Smooth muscle cell of the brain vasculature (primary cell): ENCODE data around the gene ADGRG6.
"Not testable (repeated sequence)": the region's sequence is repeated elsewhere in the genome, so short reads cannot be mapped to it uniquely, and the experiment has no call there.

ENCODE experiments used
- DNase-seq: peaks from one replicate; pipeline ENCODE4 v3.0.0-alpha.2; 2012; ENCODE audit warnings: low read depth, low spot score

Gene ADGRG6

GRCh38 chr6:142301651-142302391, at the start of gene ADGRG6:
TSS of gene ADGRG6 (plus strand) at chr6:142302007. CDS start at chr6:142302330, 323 bp downstream.
- no peak for DNase-seq

GRCh38 chr6:142254513-142254912, 47.3 kb upstream of the ADGRG6 start:
- DNase-seq = no peak

DNA sequence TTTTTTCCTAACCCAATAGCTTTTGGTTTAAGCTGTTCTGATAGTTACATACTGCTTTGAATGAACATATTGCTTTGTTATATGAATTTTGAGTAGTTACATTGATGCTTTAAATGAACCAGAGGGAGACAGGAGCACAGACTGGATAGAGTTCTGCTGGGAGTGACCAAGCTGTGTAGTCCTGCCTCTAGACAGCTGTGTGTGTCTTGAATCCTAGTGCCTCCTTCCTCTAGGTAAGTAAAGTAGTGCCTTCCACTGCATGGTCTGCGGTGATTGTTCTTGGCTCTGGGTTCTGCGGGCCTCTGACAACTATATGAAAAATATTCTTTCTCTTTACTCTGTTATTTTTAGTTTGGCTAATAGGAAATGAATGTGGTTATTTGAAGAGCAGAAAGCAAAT, 46.0 kb upstream of the ADGRG6 start:
- DNase-seq = no peak

GRCh38 chr6:142258305-142258704, 43.5 kb upstream of the ADGRG6 start:
- DNase-seq = no peak

DNA sequence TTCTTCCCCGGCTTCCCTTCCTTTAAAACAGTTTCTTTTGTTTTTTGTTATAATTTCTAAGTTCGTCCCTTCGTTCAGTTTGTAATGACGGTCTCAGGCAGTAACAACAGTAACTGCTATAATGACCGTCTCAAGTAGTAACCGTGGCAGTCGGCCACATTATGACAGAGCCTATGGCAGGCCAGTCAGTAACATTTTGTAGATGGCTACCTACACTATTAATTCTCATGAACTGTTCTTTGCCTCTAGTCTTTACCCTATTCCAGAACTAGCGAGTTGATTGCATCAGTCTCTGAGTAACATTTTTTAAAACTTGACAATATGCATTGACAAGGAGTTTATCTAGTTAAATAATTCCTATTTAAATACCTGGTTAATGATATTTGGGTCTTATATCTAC, 43.0 kb upstream of the ADGRG6 start:
- DNase-seq = no peak

GRCh38 chr6:142260748-142261147, 41.1 kb upstream of the ADGRG6 start:
- DNase-seq = no peak

- no peak for DNase-seq
Measured at GRCh38 chr6:142262231-142262630, 39.6 kb upstream of the ADGRG6 start.

- DNase-seq = no peak
Measured at GRCh38 chr6:142265476-142265875, 36.3 kb upstream of the ADGRG6 start.

- no peak for DNase-seq
Measured at GRCh38 chr6:142266060-142266459, 35.7 kb upstream of the ADGRG6 start.

DNA sequence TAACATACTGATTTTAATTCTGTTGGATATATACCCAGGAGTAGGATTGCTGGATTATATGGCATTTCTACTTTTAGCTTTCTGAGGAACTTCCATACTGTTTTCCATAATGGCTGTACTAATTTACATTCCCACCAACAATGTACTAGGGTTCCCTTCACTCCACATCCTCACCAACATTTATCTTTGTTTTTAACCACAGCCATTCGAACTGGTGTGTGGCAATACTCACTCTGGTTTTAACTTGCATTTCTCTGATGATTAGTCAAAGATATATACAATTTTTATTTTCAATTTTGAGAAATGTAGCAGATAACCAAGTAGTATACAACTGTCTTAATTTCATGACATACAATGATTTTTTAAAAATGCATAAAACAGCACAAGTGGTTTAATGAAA, 30.3 kb upstream of the ADGRG6 start:
- no peak for DNase-seq

GRCh38 chr6:142274656-142275055, 27.2 kb upstream of the ADGRG6 start:
- no peak for DNase-seq

DNA sequence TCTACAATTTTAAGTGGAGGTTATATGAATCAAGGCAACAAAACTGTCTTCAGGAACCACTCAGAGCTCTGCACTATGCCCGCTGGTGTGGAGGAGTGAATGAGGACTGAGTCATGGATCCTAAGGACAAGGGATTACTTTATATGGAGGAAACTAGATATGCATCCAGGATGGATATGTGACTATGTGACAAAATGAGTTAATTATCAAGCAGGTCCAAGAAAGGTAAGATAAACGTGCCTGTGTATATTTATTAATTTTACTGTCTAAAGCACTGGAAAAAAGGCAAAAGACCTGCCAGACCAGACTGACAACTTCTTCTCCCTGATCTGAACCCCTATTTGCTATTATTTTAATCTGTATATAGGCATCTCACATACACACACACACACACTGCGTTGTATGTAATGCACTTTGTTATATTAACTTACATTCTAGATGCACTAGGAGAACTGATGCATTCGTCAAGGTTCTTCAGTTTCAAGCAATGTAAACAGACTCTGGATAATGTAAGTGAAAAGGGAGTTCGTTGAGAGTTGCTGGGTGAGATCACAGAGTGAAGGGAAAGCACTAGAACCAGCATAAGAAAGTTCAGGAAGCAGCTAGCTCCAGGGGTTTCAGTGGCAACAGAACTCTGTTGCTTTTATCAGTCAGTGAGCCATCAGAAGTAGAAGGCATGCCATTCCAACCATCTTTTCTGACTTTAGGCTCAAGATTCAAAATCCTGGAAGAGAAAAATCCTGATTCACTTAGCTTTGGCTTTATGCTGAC, 26.4 kb upstream of the ADGRG6 start:
- no peak for DNase-seq

- DNase-seq = no peak
Measured at GRCh38 chr6:142276256-142276655, 25.6 kb upstream of the ADGRG6 start.

- DNase-seq = no peak
Measured at GRCh38 chr6:142279350-142280180, 22.2 kb upstream of the ADGRG6 start.

DNA sequence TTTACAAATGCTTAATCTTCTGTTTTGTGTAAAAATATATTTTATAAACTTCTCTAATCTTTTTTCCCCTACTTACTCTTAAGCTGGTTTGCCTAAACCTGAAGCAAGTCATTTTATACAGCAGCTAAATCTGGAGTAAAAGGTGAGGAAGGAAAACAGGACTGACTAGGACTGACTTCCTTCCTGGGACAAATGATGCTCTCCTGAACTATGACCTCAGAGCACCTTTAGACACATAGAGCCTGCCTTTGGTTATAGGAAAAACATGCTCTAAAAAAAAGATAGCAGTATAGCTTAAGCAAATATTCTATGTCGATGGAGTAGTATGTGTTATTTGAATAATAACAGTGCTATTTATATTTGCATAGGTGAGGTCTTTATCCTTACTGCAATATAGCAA, 21.5 kb upstream of the ADGRG6 start:
- no peak for DNase-seq

- no peak for DNase-seq
Measured at GRCh38 chr6:142280927-142281326, 20.9 kb upstream of the ADGRG6 start.

GRCh38 chr6:142283138-142283537, 18.7 kb upstream of the ADGRG6 start:
- DNase-seq = not testable (repeated sequence)

DNA sequence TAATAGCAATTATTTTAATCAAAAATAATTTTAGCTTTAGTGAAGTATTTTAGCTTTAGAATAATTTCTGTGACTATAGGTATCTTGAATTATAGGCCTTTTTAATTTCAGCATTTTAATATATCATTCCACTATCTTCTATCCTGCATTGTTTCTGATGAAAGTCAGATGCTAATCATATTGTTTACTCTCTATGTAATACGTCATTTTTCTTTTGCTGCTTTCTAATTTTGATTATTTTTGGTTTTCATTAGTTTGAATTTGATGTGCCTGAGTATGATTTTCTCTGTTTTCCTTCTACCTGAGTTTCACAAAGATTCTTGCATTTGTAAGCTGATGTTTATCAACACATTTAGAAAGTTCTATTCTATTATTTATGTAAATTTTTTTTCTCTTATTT, 17.4 kb upstream of the ADGRG6 start:
- no peak for DNase-seq

- no peak for DNase-seq
Measured at GRCh38 chr6:142285235-142286087, 16.3 kb upstream of the ADGRG6 start.

DNA sequence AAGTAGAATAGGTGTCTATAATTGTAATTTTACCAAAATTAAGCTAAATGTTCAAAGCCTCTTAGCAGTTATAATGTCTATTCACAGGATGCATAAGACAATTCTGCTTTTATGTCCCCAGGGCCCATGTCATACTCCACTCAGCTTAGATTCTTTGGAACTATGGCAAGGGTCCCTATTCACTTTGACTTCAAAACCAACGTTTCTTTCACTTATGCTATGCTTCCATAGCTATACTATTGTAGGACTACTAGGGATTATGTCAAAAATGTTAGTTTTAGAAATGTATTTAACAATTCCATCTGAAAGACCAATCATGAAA, 15.8 kb upstream of the ADGRG6 start:
- DNase-seq = no peak

DNA sequence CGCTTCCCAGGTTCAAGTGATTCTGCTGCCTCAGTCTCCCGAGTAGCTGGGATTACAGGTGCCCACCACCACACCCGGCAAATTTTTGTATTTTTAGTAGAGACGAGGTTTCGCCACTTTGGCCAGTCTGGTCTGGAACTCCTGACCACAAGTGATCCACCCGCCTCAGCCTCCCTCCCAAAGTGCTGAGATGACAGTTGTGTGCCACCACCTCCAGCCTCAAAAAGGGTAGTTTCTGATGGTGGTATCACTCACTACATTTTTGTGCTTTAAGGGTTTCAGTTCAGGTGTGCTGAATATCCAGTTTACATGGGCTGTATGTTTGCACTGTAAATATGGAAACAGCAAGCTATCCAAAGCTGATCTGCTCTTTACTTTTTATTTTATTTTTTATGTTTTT, 12.1 kb upstream of the ADGRG6 start:
- DNase-seq = no peak
